ENCODE measurements around the gene HECTD2.
"Not testable (repeated sequence)": the region's sequence is repeated elsewhere in the genome, so short reads cannot be mapped to it uniquely, and the experiment has no call there.

Gene HECTD2

GRCh38 chr10:91415816-91416215 is 5.7 kb downstream of the HECTD2 start:
- no peak for DNase-seq

- no peak for DNase-seq
Observed at GRCh38 chr10:91416339-91416855, 6.3 kb downstream of the HECTD2 start.

GRCh38 chr10:91418416-91418815 is 8.3 kb downstream of the HECTD2 start:
- DNase-seq: no peak

GRCh38 chr10:91420868-91421267 is 10.7 kb downstream of the HECTD2 start:
- DNase-seq: no peak

- no peak for DNase-seq
Observed at GRCh38 chr10:91422915-91423314, 12.8 kb downstream of the HECTD2 start.

- no peak for DNase-seq
Observed at GRCh38 chr10:91424016-91424415, 13.9 kb downstream of the HECTD2 start.

GRCh38 chr10:91432175-91432574 is 22.0 kb downstream of the HECTD2 start:
- no peak for DNase-seq

GRCh38 chr10:91433620-91434019 is 23.5 kb downstream of the HECTD2 start:
- DNase-seq: no peak

GRCh38 chr10:91434041-91434440 is 23.9 kb downstream of the HECTD2 start:
- no peak for DNase-seq

GRCh38 chr10:91435241-91435640 is 25.1 kb downstream of the HECTD2 start:
- DNase-seq: no peak

- DNase-seq: not testable (repeated sequence)
Observed at GRCh38 chr10:91438228-91438627, 28.1 kb downstream of the HECTD2 start.

- no peak for DNase-seq
Observed at GRCh38 chr10:91444211-91445182, 34.4 kb downstream of the HECTD2 start.

GRCh38 chr10:91452063-91452462 is 41.9 kb downstream of the HECTD2 start:
- no peak for DNase-seq

- DNase-seq: no peak
Observed at GRCh38 chr10:91453535-91453934, 43.4 kb downstream of the HECTD2 start.

GRCh38 chr10:91455135-91455534 is 45.0 kb downstream of the HECTD2 start:
- not testable (repeated sequence) for DNase-seq

- no peak for DNase-seq
Observed at GRCh38 chr10:91460681-91461080, 50.5 kb downstream of the HECTD2 start.

- no peak for DNase-seq
Observed at GRCh38 chr10:91462423-91462822, 52.3 kb downstream of the HECTD2 start.

- DNase-seq: no peak
Observed at GRCh38 chr10:91464500-91464899, 54.4 kb downstream of the HECTD2 start.

GRCh38 chr10:91465261-91465660 is 55.1 kb downstream of the HECTD2 start:
- DNase-seq: no peak

- no peak for DNase-seq
Observed at GRCh38 chr10:91467114-91467513, 57.0 kb downstream of the HECTD2 start.

GRCh38 chr10:91471602-91472001 is 61.5 kb downstream of the HECTD2 start:
- DNase-seq: no peak

GRCh38 chr10:91472911-91473310 is 62.8 kb downstream of the HECTD2 start:
- DNase-seq: no peak

GRCh38 chr10:91474009-91474408 is 63.9 kb downstream of the HECTD2 start:
- no peak for DNase-seq

- no peak for DNase-seq
Observed at GRCh38 chr10:91477236-91477635, 67.1 kb downstream of the HECTD2 start.
